HS-27A (cell line): ENCODE measurements around the gene NHSL2.
"Not testable (repeated sequence)": the region's sequence is repeated elsewhere in the genome, so short reads cannot be mapped to it uniquely, and the experiment has no call there.

Experiments
- DNase-seq: peaks from one replicate; pipeline ENCODE4 v3.0.0-alpha.2; 2012; ENCODE audit warnings: low read depth, missing footprints

NHSL2 gene

DNA sequence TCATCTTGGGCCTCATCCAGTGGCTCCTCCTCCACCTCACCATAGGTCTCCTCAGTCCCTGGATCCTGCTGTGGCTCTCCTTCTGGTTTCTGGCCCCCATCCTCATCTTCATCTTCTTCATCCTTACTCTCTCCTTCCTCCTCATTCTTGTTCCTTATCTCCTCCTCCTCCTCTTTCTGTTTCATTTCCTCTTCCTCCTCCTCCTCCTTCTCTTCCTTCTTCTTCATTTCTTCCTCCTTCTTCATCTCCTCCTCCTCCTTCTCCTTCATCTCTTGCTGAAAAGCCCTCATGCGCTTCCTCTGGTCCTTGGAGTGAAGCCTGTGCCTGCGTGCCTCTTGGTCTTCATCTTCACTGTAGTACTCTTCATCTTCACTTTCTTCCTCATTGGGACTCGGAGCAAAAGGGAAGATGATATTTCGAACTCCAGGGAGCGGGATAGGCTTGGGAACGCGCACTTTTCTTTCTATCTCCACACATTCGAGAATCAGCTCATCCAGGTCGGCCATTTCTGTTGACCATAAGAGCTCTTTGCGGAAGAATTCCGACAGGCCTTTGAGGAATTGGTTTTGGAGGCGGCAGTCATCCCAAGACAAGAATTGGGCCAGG lies 219.6 kb downstream of the NHSL2 start:
- DNase-seq: no peak

DNA sequence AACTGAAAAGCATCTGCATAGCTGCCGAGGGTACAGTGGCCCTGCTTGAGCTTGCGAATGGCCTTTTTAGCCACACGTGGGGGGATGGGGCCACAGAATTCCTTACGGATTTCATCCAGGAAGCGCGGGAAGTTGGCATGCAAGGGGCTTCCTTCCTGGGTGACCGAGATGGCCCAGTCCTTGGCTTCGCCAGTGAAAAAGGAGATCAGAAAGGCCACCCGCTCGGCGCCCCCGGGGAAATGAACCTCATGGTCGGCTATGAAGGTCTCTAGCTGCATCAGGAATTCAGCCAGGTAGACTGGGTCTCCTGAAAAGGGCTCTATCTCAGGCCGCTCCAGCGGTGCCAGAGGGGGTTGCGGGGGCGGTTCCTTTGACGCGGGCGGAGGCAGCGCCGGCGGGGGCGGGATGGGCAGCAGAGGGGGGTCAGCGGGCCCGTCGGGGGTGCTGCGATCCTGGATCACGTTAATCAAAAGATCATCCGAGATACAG lies 220.2 kb downstream of the NHSL2 start:
- DNase-seq: no peak

DNA sequence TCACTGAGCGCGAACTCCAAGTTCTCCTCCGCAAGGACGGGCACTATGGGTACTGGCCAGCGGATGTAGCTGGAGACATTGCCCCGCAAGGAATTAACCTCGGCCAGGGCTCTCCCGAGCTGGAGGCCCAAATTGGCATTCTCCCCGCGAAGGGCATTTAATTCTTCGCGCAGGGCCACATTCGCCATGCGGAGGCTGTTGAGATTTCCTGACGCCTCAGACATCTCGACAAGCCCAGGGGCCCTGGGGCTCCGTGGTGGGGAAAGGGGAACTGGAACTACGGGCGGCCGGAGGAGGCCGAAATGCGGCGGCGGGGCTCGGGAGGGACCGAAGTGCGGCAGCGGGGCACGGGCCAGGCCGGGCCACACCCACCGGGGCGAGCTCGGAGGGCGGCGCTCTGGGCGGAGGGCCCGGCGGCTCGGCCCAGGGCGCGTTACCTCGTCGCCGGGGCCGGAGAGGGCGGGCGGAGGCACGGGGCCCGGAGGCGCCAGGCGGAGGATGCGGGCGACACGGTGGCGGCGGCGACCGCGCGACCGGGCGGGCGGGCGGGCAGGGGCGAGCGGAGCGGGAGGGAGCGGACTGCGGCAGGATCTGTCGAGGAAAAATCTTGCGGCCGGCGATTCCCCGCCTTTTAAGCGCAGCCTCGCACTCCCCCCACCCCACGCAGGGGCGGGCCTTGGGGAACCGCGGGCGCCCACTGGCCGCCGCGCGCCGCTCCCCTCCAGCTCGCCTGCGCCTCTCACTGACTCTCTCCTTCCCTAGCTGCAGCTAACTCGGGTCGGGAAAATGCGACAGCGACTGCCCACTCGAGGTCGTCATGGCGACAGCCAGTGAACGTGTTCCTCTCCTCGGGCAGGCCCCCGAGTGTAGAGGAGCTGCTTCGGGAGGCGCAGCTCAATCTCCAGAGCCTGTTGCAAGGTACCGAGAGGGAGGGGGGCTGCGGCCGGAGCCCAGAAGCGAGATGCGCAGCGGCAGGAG lies 221.0 kb downstream of the NHSL2 start, which contains the start of gene RTL5:
Gene RTL5, minus strand, starts transcription at position 599 of the 978 bp plus-strand sequence.
- DNase-seq: peak; percentile 71

DNA sequence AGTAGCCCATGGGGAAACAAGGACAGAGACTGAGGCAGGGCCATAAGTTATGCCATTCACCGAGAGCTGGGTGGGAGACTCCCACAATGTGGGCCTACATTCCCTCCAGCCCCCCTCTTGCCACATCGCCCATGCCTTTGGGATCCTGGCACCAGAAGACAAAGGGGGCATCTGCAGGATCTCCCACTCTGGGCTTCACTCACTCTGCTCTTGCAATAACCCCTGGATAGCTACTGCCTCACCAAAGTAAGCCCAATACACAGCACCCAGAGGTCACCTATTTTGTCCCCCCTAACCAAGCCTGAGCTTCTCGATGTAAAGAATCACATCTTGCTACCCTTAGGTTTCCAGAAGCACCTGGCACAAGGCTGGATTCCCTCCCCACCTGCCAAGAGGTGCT lies 221.8 kb downstream of the NHSL2 start:
- DNase-seq: no peak

DNA sequence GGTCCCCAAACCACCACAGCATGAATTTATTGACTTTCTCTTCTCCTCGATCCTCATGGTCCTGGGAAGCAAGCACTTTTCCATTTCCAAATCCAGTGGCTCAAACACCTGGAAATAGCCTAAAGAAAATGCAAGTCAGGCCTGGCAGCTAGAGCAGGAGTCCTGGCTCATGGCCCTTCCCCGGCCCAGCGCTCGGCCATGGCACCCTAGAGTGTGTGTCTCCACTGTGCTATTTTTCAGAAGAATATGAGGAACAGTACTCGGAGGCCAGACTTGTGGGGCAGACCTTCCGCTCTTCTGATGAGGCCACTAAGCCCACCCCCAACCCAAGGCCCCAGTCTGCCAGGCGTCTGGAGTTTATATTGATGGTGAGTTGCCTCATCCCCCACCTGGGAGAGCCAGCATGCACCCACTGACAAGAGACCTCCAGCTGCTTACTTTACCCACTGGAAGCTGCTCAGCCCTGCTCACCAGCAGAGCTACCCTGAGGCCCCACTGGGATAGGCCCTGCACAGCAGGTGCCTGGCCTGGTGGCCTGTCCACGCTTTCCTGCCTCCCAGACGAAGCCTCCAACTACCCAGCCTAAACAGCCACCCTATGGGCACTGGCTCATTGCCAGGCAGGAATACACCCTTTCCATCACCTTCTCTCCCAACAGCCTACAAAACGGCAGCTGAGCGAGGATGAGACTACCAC lies 223.4 kb downstream of the NHSL2 start:
- no peak for DNase-seq

DNA sequence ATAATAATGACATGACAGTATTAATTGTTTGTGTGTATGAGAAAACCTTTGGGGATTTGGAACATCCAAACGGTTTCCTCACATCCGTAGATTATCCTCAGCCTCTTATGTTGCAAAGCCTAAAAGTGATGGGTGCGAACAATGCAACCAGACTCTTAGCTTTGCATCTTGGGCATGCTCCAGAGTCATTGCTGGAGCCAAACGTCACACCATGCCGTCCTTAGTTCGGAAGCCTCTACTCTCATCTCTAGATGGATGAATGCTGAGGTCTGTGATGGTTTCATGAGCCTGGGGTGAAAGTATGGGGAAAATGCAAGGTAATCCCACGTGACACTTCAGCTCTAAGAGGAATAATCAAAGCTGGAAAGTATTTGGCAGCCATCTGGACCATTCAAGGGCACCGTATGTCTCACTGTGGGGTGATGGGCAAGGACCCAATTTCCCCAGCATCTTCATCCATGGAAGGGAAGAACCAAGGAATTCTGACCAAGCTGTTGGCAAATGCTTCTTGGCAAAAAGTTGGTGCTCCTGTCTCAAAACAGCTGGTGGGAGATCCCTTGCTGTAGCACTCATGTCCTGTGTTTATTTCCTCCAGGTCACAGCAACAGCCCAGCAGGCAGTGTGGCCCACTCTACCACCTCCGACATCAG lies 227.3 kb downstream of the NHSL2 start:
- no peak for DNase-seq

DNA sequence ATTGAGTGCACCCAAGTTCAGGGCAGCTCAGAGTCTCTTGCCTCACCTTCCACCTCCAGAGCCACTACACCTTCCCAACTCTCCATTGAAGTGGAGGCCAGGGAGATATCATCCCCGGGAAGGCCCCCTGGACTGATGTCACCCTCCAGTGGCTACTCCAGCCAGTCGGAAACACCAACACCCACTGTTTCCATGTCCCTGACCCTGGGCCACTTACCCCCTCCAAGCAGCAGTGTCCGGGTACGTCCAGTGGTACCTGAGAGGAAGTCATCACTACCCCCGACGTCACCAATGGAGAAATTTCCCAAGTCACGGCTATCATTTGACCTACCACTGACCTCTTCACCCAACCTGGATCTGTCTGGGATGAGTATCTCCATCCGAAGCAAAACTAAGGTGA lies 228.9 kb downstream of the NHSL2 start:
- no peak for DNase-seq

DNA sequence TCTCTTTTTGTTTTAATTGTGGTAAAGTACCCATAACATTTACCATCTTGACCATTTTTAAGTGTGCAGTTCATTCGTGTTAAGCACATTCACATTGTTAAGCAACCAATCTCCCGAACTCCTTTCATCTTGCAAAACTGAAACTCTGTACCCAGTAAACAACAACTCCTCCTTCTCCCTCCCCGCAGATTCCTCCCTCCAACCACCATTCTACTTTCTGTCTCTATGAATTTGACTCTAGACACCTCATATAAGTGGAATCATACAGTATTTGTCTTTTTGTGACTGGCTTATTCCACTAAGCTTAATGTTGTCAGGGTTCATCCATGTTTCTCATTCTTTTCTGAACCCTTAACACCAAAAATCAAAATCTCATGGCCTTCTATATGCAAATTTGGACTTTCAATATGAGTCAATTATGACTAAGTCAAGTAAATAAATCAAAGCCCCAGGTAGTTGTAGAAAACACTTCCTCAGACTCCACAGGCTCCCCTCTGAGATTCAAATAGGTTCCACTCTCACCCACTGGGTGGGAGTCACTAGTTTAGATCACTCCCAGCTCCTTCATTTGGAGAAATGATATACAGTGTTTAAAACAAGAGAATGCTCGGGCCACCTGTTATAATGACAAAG lies 230.8 kb downstream of the NHSL2 start:
- no peak for DNase-seq

DNA sequence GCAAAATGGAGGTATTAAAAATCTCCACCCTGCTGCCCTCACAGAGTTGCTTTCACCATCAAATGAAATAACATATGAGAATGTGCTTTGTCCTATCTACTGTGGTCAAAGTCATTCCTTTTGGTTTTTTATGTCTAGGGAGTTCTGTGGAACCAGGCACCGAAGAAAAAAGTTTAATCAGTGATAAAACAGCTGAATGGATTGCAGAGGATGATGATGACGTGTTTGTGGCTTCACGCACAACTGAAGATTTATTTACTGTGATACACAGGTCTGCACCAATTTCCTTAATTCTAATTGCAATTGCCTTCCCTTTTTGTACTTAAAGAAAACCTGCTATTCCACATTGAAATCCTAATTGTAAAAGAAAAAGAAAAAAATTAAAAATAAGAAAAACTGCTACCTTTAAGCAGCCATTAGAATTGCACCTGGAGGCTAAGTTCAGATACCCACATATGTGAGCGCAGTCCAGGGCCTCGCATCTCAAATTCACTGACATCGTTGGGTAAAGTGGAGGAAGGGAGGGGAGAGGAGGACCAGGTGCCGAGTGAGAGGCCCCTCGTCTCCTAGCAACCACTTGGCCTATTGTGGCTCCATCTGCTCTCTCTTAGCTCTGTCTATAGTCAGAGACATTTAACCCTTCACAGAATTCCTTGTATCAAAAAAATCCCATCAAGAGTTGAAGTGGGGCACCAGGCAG lies 231.6 kb downstream of the NHSL2 start:
- no peak for DNase-seq

DNA sequence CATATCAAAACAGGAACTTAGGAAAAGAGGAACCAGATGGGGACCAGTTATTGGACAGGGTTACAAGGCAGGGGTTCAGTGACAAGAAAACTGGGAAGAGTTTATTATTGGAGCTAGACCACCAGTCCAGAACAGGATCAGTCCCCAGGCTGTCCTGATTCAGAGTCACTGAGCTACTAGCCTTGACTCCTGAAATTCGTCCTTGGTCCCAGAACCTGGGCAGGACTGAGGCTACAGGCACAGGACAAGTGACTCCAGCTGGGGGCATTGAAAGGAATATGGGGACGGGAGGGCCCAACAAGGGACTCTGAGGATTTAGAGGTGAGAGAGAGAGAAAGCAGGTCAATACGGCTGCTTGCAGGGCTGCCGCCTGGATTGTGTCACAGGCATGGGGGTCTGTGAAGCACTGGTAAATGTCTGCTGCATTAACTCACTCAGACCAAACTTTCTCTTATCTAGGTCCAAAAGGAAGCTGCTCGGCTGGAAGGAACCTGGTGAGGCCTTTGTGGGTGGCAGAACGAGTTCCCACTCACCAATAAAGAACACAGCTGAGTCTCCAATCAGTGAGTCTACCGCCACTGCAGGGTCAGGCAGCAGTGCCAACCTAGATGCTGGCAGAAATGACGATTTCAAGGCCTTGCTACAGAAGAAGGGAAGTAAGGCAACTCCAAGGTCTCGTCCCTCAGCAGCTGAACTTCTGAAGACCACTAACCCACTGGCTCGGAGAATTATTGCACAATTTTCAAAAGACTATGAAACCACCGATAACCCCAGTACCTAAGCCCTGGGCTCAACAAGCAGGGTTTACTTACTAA lies 232.4 kb downstream of the NHSL2 start:
- DNase-seq: no peak

DNA sequence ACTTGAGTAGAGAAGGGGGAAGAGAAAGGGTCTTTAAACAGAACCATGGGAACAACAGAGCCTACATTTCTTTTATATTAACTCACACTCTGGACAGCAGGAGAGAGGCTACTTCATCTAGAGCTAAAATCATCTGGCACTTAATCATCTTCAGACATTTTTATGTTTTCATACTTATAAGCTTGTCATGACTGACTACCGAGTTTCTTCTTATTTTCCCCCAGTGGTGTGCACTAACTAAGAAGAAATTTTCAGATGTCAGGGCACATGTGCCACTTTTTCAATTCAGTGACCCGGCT lies 232.9 kb downstream of the NHSL2 start:
- DNase-seq: no peak

DNA sequence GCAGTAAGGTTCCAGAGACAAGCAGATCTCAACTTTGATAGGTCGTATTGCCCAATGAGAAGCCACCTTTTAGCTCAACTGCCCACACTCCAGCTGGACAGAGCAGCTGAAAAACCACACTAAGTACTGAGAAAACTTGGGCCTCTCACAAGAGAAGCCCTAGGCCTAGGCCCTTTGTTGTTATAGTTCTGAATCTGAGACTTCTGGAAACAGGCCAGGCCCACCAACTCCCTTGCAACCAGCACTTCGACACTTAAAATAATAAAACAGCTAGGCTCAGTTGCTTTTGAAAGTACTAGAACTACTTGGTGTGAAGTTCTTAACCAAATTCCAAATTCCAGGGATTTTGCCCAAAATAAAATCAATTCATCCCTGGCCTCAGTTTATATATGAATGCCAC lies 234.5 kb downstream of the NHSL2 start:
- no peak for DNase-seq

DNA sequence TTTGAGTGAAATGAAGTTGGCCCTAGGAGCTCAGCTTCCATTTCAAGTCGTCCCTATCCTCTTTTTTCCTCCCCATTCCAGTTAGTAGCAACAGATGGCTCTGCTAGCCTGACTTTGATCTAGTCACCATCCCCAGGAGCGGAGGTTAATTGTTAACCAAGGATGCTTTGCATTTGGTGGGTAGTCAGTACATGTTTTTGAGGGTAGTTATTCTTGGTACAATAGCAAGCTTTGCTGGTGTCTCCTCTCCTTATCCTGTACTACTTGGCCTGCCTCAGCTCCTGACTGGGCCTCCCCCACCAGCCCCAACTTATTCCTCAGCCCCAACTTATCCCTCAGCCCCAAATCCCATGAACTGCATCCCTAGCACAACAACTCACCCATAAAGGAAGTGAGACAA lies 235.9 kb downstream of the NHSL2 start:
- DNase-seq: no peak

DNA sequence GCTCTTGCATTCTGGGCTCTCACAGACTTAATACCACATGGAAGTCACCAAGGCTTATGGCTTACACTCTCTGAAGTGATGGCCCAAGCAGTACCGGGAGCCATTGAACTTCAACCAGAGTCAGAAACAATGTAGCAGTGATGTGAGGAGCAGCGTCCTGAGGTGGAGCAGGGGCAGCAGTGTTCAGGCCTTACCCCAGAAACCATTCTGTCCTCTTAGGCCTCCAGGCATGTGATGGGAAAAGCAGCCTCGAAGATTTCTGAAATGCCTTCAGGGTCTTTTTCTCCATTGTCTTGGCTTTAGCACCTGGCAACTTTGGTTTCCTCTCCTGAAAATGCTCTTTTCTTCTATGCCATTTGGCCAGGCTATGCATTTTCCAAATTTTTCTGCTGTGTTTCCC lies 248.1 kb downstream of the NHSL2 start:
- no peak for DNase-seq

DNA sequence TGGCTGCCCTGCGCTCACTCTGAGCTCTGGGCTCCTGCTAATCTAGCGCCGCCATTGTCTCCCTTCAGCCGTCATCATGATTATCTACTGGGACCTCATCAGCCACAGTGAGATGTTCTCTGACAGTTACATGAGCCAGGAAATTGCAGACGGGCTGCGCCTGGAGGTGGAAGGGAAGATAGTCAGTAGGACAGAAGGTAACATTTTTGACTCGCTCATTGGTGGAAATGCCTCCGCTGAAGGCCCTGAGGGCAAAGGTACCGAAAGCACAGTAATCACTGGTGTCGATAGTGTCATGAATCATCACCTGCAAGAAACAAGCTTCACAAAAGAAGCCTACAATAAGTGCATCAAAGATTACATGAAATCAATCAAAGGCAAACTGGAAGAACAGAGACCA lies 249.1 kb downstream of the NHSL2 start:
- DNase-seq: no peak

DNA sequence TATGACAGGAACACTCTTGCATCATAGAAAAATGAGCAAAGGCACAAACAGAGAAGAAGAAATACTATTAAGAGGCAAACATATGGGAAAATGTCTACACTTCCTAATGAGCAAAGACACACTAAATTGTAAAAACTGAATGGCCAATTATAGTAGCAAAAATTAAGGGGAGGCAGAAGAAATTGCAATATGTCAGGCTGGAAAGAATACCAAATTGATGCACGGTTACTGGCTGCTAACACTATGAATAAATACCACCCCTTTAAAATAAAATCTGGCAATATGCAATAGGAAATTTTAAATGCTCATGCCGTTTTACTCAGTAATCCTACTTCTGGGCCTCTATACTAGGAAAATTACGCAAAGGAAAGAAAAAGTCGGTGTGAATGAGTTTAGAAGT lies 254.9 kb downstream of the NHSL2 start:
- DNase-seq: no peak

DNA sequence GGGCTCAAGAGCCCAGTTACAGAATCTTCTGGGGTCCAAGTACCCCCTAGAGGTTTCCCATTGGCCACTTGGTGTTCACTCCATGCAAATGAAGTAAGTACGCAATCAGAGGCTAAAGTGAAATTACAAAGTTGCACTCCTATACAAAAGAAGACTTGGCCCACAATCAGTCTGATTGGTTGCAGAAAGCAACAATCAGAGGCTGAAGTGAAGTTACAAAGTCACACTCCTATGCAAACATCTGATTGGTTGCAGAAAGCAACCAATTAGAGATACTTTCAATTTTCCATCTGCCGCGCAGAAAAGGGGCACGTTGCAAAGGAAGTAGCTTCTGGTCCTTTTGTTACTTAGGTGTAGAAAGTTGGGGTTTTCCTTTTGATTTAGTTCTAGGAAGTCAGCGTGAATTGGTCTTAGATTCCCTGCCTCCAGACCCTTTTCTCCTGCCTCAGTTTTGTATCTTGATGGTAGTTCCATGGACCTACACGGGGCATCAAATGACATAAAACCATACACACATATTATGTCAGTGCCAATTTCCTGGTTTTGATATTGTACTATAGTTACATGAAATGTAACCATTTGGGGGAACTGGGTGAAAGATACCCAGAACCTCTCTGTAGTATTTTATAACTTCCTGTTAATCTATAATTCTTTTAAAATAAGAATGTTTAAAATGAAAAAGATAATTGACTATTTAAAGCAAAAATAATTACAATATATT lies 258.5 kb downstream of the NHSL2 start:
- DNase-seq: no peak

DNA sequence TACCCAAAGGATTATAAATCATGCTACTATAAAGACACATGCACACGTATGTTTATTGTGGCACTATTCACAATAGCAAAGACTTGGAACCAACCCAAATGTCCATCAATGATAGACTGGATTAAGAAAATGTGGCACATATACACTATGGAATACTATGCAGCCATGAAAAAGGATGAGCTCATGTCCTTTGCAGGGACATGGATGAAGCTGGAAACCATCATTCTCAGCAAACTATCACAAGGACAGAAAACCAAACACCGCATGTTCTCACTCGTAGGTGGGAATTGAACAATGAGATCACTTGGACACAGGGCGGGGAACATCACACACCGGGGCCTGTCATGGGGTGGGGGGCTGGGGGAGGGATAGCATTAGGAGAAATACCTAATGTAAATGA lies 265.6 kb downstream of the NHSL2 start:
- DNase-seq: not testable (repeated sequence)

DNA sequence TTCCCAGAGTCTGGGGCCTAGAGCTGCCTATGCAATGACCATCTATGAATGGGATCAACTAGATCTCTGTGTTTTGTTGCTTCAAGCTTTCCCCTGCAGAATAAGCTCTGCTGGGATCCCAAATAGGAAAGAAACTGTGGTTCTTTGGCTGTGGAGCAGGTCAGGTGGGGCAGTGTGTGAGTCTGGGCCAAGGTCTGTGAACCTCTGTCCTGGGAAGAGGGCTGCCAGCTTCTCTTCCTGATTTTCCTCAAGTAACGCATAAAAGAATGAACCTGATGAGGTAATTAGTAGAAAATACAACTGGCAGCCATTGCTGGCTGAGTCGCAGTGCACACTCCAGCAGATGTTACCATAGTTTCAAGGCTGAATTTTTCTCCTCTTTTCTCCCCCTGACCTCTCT lies 266.3 kb downstream of the NHSL2 start:
- DNase-seq: no peak

DNA sequence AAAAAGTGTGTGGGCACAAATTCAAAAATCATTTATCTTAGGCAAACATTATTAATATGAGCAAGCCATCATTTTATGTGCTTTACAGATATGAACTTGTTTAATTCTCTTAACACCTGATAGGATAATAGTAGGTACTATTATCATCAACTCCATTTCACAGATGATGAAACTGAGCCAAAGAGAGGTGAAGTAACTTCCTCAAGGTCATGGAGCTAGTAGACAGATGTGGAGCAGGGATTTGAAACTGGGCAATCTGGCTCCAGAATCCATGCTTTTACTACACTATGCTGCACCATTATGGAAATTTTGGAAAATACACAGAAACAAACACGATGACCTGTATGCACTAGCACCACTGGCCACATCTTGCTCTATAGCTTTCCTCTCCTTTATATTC lies 269.9 kb downstream of the NHSL2 start:
- no peak for DNase-seq
